GM12873 (cell line): ENCODE data around the gene POPDC2.

Experiments
- CTCF ChIP-seq: IDR thresholded peaks from 2 replicates; pipeline ENCODE4 v1.5.1; 2012; ENCODE audit warnings: low read depth, mild to moderate bottlenecking, moderate library complexity, low read length, control low read depth; ENCODE audit not compliant: insufficient read depth; ENCODE audit errors: missing control alignments

POPDC2 gene

GRCh38 chr3:119628816-119629445, 31.5 kb downstream of the POPDC2 start:
- TF ChIP-seq CTCF: no peak

- no peak for TF ChIP-seq CTCF
Observed at GRCh38 chr3:119628390-119628789, 32.0 kb downstream of the POPDC2 start.

- TF ChIP-seq CTCF: peak; percentile 8
Observed at GRCh38 chr3:119627461-119627860, 32.9 kb downstream of the POPDC2 start.

GRCh38 chr3:119626196-119626595, 34.2 kb downstream of the POPDC2 start:
- no peak for TF ChIP-seq CTCF

- no peak for TF ChIP-seq CTCF
Observed at GRCh38 chr3:119625451-119626153, 34.8 kb downstream of the POPDC2 start.

GRCh38 chr3:119624002-119624720, 36.2 kb downstream of the POPDC2 start:
- TF ChIP-seq CTCF: no peak

- no peak for TF ChIP-seq CTCF
Observed at GRCh38 chr3:119620899-119621298, 39.5 kb downstream of the POPDC2 start.
